Measurements from ENCODE around the gene RTL10. TPM values are rescaled to one million over a fixed set of nuclear protein-coding genes. Genes with fewer than 3 reads are reported as not detected.

RTL10 gene
- total RNA-seq, 1 experiment from 2014 or later: 24.4 TPM

DNA sequence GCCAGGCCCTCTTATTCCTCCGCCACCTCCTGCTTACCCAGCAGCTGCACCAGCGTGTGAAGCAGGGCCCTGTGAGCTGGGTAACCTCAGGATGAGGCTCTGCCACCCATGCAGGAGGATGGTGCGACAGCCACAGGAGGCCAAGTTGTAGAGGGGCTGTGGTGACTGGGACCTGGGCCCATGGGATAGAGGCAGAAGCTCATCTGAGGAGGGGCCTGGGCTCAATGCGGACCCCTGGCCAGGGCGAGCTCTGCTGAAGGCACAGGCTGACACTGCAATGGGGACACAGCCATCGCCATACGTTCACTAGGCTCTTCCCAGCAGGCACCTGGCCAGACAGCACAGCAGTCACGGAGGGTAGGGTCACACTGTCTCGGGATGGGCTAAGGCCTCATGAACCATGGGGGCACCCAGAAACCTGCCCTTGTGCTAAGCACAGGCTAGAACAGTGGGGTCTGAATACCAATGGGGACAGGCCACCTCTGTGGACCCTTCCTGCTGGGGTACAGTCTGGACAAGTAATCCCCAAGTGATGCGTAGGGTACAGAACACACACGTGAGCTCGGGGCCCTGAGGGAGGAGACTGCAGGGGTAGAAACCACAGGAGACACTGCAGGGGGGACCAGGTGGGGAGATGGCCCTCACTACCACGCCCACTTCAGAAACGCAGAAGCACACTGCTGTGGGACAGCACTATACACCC is 35.3 kb downstream of the RTL10 start:
- no CpG with 5 or more reads among the region's 14 CpGs for WGBS (ENCODE audit: extremely low coverage, insufficient read length, low lambda C conversion rate)
- Histone ChIP-seq H3K18ac (ENCODE audit: insufficient read length, low read depth, low read length) (no peak overlapping the region), H3K4me1 (ENCODE audit: insufficient read depth, low read length) (no peaks in the 10 kb centered on the region), H3K23ac (ENCODE audit: insufficient read length, low read depth, low read length) (no peak overlapping the region), H3K79me1 (ENCODE audit: insufficient read depth, low read depth, low read length, poor library complexity, severe bottlenecking) (no peaks in the 10 kb centered on the region), H4K20me1 (ENCODE audit: control insufficient read depth, insufficient read depth, insufficient read length) (no peaks in the 10 kb centered on the region), H3K23me2 (ENCODE audit: insufficient read length, low read depth, low read length, poor library complexity, severe bottlenecking) (no peaks in the 10 kb centered on the region), H3K9me3 (ENCODE audit: control insufficient read depth, low read depth, low read length) (no peaks in the 10 kb centered on the region), H3K4me2 (ENCODE audit: insufficient read depth, insufficient read length, low read length) (no peak overlapping the region), H3K79me2 (ENCODE audit: insufficient read depth, low read length) (no peaks in the 10 kb centered on the region), H3T11ph (ENCODE audit: low read length) (no peak overlapping the region), H3K27me3 (ENCODE audit: insufficient read depth, low read length) (no peaks in the 10 kb centered on the region), H3K4ac (ENCODE audit: low read depth, low read length) (no peak overlapping the region), H4K8ac (replicated peaks; ENCODE audit: insufficient read length, low read depth, low read length) (no peak overlapping the region), H2BK5ac (ENCODE audit: insufficient read length, low read length) (no peak overlapping the region), H4K5ac (ENCODE audit: insufficient read length, low read depth, low read length) (no peak overlapping the region), H2BK12ac (ENCODE audit: insufficient read length, low read depth, low read length) (no peak overlapping the region), H3K9ac (ENCODE audit: extremely low read depth, insufficient read length, low read length) (no peak overlapping the region), H3K14ac (ENCODE audit: insufficient read depth, low read length) (no peak overlapping the region), H2BK15ac (ENCODE audit: low read depth, low read length) (no peak overlapping the region), H2BK20ac (ENCODE audit: low read depth, low read length, poor library complexity, severe bottlenecking) (no peak overlapping the region), H2BK120ac (ENCODE audit: low read depth, low read length, poor library complexity, severe bottlenecking) (no peak overlapping the region), H2AFZ (ENCODE audit: low read length) (no peak overlapping the region), H2AK5ac (ENCODE audit: insufficient read length, low read length) (no peak overlapping the region), H3K56ac (ENCODE audit: insufficient read length, low read depth, low read length) (no peak overlapping the region), H3K27ac (ENCODE audit: insufficient read length, low read depth, low read length) (no peak overlapping the region), H4K91ac (ENCODE audit: insufficient read length, low read depth, low read length) (no peak overlapping the region)
- Mint-ChIP-seq H3K36me3 (ENCODE audit: insufficient read depth in 1 of 3, low read depth in 3 of 3) (peaks cover 0 to 7% (median 0%) of the 10 kb centered on the region in 3 experiments; a peak in 3 of 7 replicates), H3K9me3 (no peaks in the 10 kb centered on the region), H3K4me1 (peaks cover 0 to 8% of the 10 kb centered on the region in 2 experiments; a peak in 2 of 4 replicates), H3K4me3 (no peak overlapping the region), H3K27ac (peak overlapping the region in 1 of 3 experiments; percentile 92; a peak in 1 of 7 replicates), H3K27me3 (ENCODE audit: low read depth) (no peaks in the 10 kb centered on the region)
- DNase-seq: no peak
- TF ChIP-seq, protein P1, sequence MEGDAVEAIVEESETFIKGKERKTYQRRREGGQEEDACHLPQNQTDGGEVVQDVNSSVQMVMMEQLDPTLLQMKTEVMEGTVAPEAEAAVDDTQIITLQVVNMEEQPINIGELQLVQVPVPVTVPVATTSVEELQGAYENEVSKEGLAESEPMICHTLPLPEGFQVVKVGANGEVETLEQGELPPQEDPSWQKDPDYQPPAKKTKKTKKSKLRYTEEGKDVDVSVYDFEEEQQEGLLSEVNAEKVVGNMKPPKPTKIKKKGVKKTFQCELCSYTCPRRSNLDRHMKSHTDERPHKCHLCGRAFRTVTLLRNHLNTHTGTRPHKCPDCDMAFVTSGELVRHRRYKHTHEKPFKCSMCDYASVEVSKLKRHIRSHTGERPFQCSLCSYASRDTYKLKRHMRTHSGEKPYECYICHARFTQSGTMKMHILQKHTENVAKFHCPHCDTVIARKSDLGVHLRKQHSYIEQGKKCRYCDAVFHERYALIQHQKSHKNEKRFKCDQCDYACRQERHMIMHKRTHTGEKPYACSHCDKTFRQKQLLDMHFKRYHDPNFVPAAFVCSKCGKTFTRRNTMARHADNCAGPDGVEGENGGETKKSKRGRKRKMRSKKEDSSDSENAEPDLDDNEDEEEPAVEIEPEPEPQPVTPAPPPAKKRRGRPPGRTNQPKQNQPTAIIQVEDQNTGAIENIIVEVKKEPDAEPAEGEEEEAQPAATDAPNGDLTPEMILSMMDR (conservative IDR thresholded peaks at IDR 0.05): no peak

Measured in H9 (cell line).